HepG2 (cell line): ENCODE measurements around the gene FBP1. TPM values are rescaled to one million over a fixed set of nuclear protein-coding genes. Genes with fewer than 3 reads are reported as not detected.

ENCODE experiments used
- ATF6 ChIP-seq: sonication (generic); formaldehyde crosslinking; conservative IDR thresholded peaks from 2 replicates; pipeline ENCODE4 v1.4.0; 2020; ENCODE audit warnings: missing genetic modification reagents
- E2F2 ChIP-seq: sonication (generic); formaldehyde crosslinking; IDR thresholded peaks from 2 replicates; pipeline ENCODE4 v1.4.0; 2020; ENCODE audit warnings: missing genetic modification reagents, borderline replicate concordance
- PATZ1 ChIP-seq: sonication (generic); formaldehyde crosslinking; IDR thresholded peaks from 2 replicates; pipeline ENCODE4 v1.4.0; 2020; ENCODE audit warnings: missing genetic modification reagents
- RAD21 ChIP-seq: fragments of 450-650 bp; formaldehyde crosslinking; IDR thresholded peaks from 2 replicates; pipeline ENCODE4 v1.5.0; 2020; ENCODE audit warnings: mild to moderate bottlenecking
- TRIM22 ChIP-seq: fragments of 450-650 bp; IDR thresholded peaks from 2 replicates; pipeline ENCODE4 v1.6.1; 2017
- ZBTB20 ChIP-seq: sonication (generic); formaldehyde crosslinking; IDR thresholded peaks from 2 replicates; pipeline ENCODE4 v1.8.1; 2023; ENCODE audit warnings: missing genetic modification reagents, low read depth, mild to moderate bottlenecking, borderline replicate concordance
- ZNF142 ChIP-seq: sonication (generic); formaldehyde crosslinking; IDR thresholded peaks from 2 replicates; pipeline ENCODE4 v1.4.0; 2020; ENCODE audit warnings: missing genetic modification reagents
- ZNF276 ChIP-seq: sonication (generic); formaldehyde crosslinking; IDR thresholded peaks from 2 replicates; pipeline ENCODE4 v1.4.0; 2020; ENCODE audit warnings: mild to moderate bottlenecking, low read depth, missing genetic modification reagents
- ZNF44 ChIP-seq: sonication (generic); formaldehyde crosslinking; IDR thresholded peaks from 2 replicates; pipeline ENCODE4 v1.5.1; 2020; ENCODE audit warnings: mild to moderate bottlenecking, missing genetic modification reagents
- ZNF576 ChIP-seq: sonication (generic); formaldehyde crosslinking; IDR thresholded peaks from 2 replicates; pipeline ENCODE4 v1.4.0; 2020; ENCODE audit warnings: mild to moderate bottlenecking, missing genetic modification reagents
- ZNF589 ChIP-seq: sonication (generic); formaldehyde crosslinking; conservative IDR thresholded peaks from 2 replicates; pipeline ENCODE4 v1.8.0; 2022; ENCODE audit warnings: mild to moderate bottlenecking, moderate library complexity, missing genetic modification reagents
- ZNF614 ChIP-seq: IDR thresholded peaks from 2 replicates; pipeline ENCODE4 v1.6.1; 2018; ENCODE audit warnings: missing biosample characterization, missing genetic modification reagents, inconsistent platforms, borderline replicate concordance
- ZNF672 ChIP-seq: sonication (generic); formaldehyde crosslinking; IDR thresholded peaks from 2 replicates; pipeline ENCODE4 v1.8.1; 2022; ENCODE audit warnings: missing genetic modification reagents
- ZNF773 ChIP-seq: sonication (generic); formaldehyde crosslinking; IDR thresholded peaks from 2 replicates; pipeline ENCODE4 v1.4.0; 2020; ENCODE audit warnings: missing genetic modification reagents, borderline replicate concordance
- ZSCAN9 ChIP-seq: IDR thresholded peaks from 2 replicates; pipeline ENCODE4 v1.6.1; 2016; ENCODE audit warnings: borderline replicate concordance
- polyA plus RNA-seq, 8 experiments: library from polyadenylated mRNA; depleted of rRNA in 3 of 8; stranded (reverse) in 7 of 8; unstranded in 1 of 8; fragments of >200 nt; fragmentation: Illumina TruSeq in 4 of 8; extraction: Trizol in 4 of 8; gene quantifications; 2 replicates each; pipeline versions ENCODE4 v1.2.1 to v1.2.3, GENCODE V29; 2011 to 2016; ENCODE audit warnings: low read depth in 4 of 8, missing spikeins in 1 of 8, mixed read lengths in 1 of 8; ENCODE audit not compliant: insufficient read depth in 1 of 8
- total RNA-seq, 5 experiments: library from RNA; depleted of rRNA; stranded (reverse); fragments of >200 nt; fragmentation: Illumina TruSeq; extraction: Trizol; gene quantifications; 2 replicates each; pipeline ENCODE4 v1.2.3, GENCODE V29; 2016; ENCODE audit warnings: low read depth in 1 of 5

Gene FBP1
- total and polyA plus RNA-seq, 2 of the 13 experiments (the other 11 are each of a cell fraction or from before 2014, with no cell fraction given): 0.29 to 0.53 TPM

- no peak for TF ChIP-seq ZNF142 (CRISPR knock-in tag)
- TF ChIP-seq PATZ1 (CRISPR knock-in tag): 0 out of 2 replicates have a peak, but pooled peaks have one; percentile 20
- no peak for TF ChIP-seq ZNF576 (CRISPR knock-in tag)
- no peak for TF ChIP-seq ZNF589 (CRISPR knock-in tag)
- no peak for TF ChIP-seq ATF6 (CRISPR knock-in tag)
- no peak for TF ChIP-seq ZNF276 (CRISPR knock-in tag)
- no peak for TF ChIP-seq ZNF44 (CRISPR knock-in tag)
- no peak for TF ChIP-seq TRIM22
- no peak for TF ChIP-seq E2F2 (CRISPR knock-in tag)
- no peak for TF ChIP-seq ZBTB20 (CRISPR knock-in tag)
- TF ChIP-seq ZNF773 (CRISPR knock-in tag): no peak
- TF ChIP-seq RAD21 (CRISPR knock-in tag): peak; percentile 92
- TF ChIP-seq ZNF672 (CRISPR knock-in tag): no peak
- TF ChIP-seq ZSCAN9 (CRISPR knock-in tag): no peak
- TF ChIP-seq ZNF614 (CRISPR knock-in tag): 0 out of 2 replicates have a peak, but pooled peaks have one; percentile 49
Observed at GRCh38 chr9:94681508-94681907, 42.2 kb upstream of the FBP1 start (continued).
